Coronary artery (tissue), 2 donors: Measurements from ENCODE around the gene C2CD4A.
"Not testable (repeated sequence)": the region's sequence is repeated elsewhere in the genome, so short reads cannot be mapped to it uniquely, and the experiment has no call there.

Source experiments
- DNase-seq: peaks from one replicate; pipeline ENCODE4 v3.0.0-alpha.2; 2017; ENCODE audit warnings: low spot score
- H3K27ac ChIP-seq, 2 donors: fragments of 200-600 bp; sonication (generic); one replicate each; pipeline ENCODE4 v1.5.1; 2016 to 2019
- H3K4me3 ChIP-seq: fragments of 200-600 bp; sonication (generic); 2 replicates; pipeline ENCODE4 v1.5.1; 2016; ENCODE audit warnings: mild to moderate bottlenecking, moderate library complexity
- CTCF ChIP-seq: fragments of 200-600 bp; sonication (generic); IDR thresholded peaks from one replicate; pipeline ENCODE4 v1.5.1; 2019; ENCODE audit warnings: antibody characterized with exemption

C2CD4A gene

GRCh38 chr15:62035256-62035924 lies 31.4 kb upstream of the C2CD4A start:
- no peak for DNase-seq
- Histone ChIP-seq H3K4me3 (no peak overlapping the region), H3K27ac (no peak overlapping the region)
- TF ChIP-seq CTCF, result no peak

- no peak for DNase-seq
- Histone ChIP-seq H3K27ac (no peak overlapping the region), H3K4me3 (no peak overlapping the region)
- TF ChIP-seq CTCF, result no peak
Observed at GRCh38 chr15:62046078-62046743, 20.6 kb upstream of the C2CD4A start.

- Histone ChIP-seq H3K27ac (no peak overlapping the region), H3K4me3 (no peak overlapping the region)
- TF ChIP-seq CTCF, result no peak
- DNase-seq, result no peak
Observed at GRCh38 chr15:62047282-62047827, 19.4 kb upstream of the C2CD4A start.

- not testable (repeated sequence) for H3K4me3 ChIP-seq, H3K27ac ChIP-seq, DNase-seq
Observed at GRCh38 chr15:62048254-62048653, 18.5 kb upstream of the C2CD4A start.

- Histone ChIP-seq H3K27ac (no peak overlapping the region), H3K4me3 (no peak overlapping the region)
- TF ChIP-seq CTCF, result no peak
- no peak for DNase-seq
Observed at GRCh38 chr15:62050115-62050514, 16.7 kb upstream of the C2CD4A start.

- H3K27ac ChIP-seq, result no peak overlapping the region
- no peak overlapping the region for H3K4me3 ChIP-seq
- DNase-seq, result no peak
- TF ChIP-seq CTCF, result no peak
Observed at GRCh38 chr15:62051166-62051565, 15.6 kb upstream of the C2CD4A start.

- no peak overlapping the region for H3K4me3 ChIP-seq
- H3K27ac ChIP-seq, result no peak overlapping the region
- no peak for DNase-seq
- no peak for TF ChIP-seq CTCF
Observed at GRCh38 chr15:62052713-62053112, 14.1 kb upstream of the C2CD4A start.
